IMR-90 (cell line): ENCODE data around the gene CDK6. TPM values are rescaled to one million over a fixed set of nuclear protein-coding genes. Genes with fewer than 3 reads are reported as not detected.

Experiments used
- ATAC-seq: fragments of 200-7000 bp; cut with Tn5 transposase; 2 replicates; pipeline ENCODE4 v1.9.1; 2020; ENCODE audit warnings: low read depth, mild to moderate bottlenecking, moderate library complexity
- BruUV-seq: library from RNA; stranded (reverse); fragments of 400-500 nt; replicated peaks from 2 replicates; lab custom pipeline; 2021; lab: Mats Ljungman, UMichigan
- CTCF ChIA-PET: fragments of 300-600 bp; formaldehyde crosslinking; extraction: SDS; loops from one replicate; lab custom pipeline; 2021; ENCODE audit warnings: antibody characterized with exemption; lab: Yijun Ruan, JAX
- POLR2A ChIA-PET: fragments of 300-600 bp; sonication (Branson Sonifier 250); formaldehyde crosslinking; loops from one replicate; lab custom pipeline; 2022; ENCODE audit warnings: antibody characterized with exemption; ENCODE audit not compliant: unreplicated experiment; lab: Charles Lee
- DNase-seq: peaks from one replicate; pipeline ENCODE4 v3.0.0; 2013
- H2AFZ ChIP-seq: replicated peaks from 2 replicates; pipeline ENCODE3; 2013; ENCODE audit warnings: low read length, mild to moderate bottlenecking; ENCODE audit not compliant: poor library complexity
- H2AK5ac ChIP-seq: 2 replicates; pipeline ENCODE4 v1.6.1; 2013; ENCODE audit warnings: low read depth, low read length, inconsistent platforms
- H2AK9ac ChIP-seq: replicated peaks from 2 replicates; pipeline ENCODE3; 2013; ENCODE audit warnings: mild to moderate bottlenecking, low read depth, low read length, moderate library complexity; ENCODE audit not compliant: poor library complexity
- H2BK120ac ChIP-seq: 2 replicates; pipeline ENCODE4 v1.6.1; 2013; ENCODE audit warnings: low read depth, low read length, inconsistent platforms
- H2BK15ac ChIP-seq: 3 replicates; pipeline ENCODE4 v1.6.1; 2013; ENCODE audit warnings: low read depth, low read length, inconsistent platforms
- H2BK20ac ChIP-seq: 2 replicates; pipeline ENCODE4 v1.6.1; 2013; ENCODE audit warnings: low read depth, mild to moderate bottlenecking, inconsistent platforms, low read length, moderate library complexity
- H2BK5ac ChIP-seq: 2 replicates; pipeline ENCODE4 v1.6.1; 2013; ENCODE audit warnings: mild to moderate bottlenecking, low read depth, low read length, inconsistent platforms; ENCODE audit not compliant: poor library complexity, severe bottlenecking
- H3K14ac ChIP-seq: replicated peaks from 2 replicates; pipeline ENCODE4 v1.6.1; 2013; ENCODE audit warnings: low read depth, low read length, inconsistent platforms
- H3K18ac ChIP-seq: 2 replicates; pipeline ENCODE4 v1.6.1; 2013; ENCODE audit warnings: low read depth, low read length, control low read depth
- H3K23ac ChIP-seq: 2 replicates; pipeline ENCODE4 v1.6.1; 2013; ENCODE audit warnings: low read depth, low read length, inconsistent platforms
- H3K27ac ChIP-seq: 2 replicates; pipeline ENCODE4 v1.5.1; 2013; ENCODE audit warnings: mild to moderate bottlenecking, control low read depth, low read length; ENCODE audit not compliant: insufficient read depth
- H3K27me3 ChIP-seq: 2 replicates; pipeline ENCODE4 v1.6.1; 2013; ENCODE audit warnings: low read length; ENCODE audit not compliant: control insufficient read depth, insufficient read depth
- H3K36me3 ChIP-seq: 2 replicates; pipeline ENCODE4 v1.6.1; 2013; ENCODE audit warnings: low read length, mixed read lengths; ENCODE audit not compliant: control insufficient read depth, insufficient read depth
- H3K4ac ChIP-seq: 2 replicates; pipeline ENCODE4 v1.6.1; 2013; ENCODE audit warnings: low read depth, low read length, inconsistent platforms
- H3K4me1 ChIP-seq: 2 replicates; pipeline ENCODE4 v1.6.1; 2013; ENCODE audit warnings: low read length, mixed read lengths; ENCODE audit not compliant: control insufficient read depth, insufficient read depth
- H3K4me2 ChIP-seq: 2 replicates; pipeline ENCODE4 v1.6.1; 2013; ENCODE audit warnings: low read depth, mild to moderate bottlenecking, control low read depth, low read length, moderate library complexity
- H3K4me3 ChIP-seq: 2 replicates; pipeline ENCODE4 v1.5.1; 2013; ENCODE audit warnings: low read depth, mild to moderate bottlenecking, control low read depth, low read length, moderate library complexity; ENCODE audit not compliant: insufficient read depth
- H3K56ac ChIP-seq: 2 replicates; pipeline ENCODE4 v1.6.1; 2013; ENCODE audit warnings: low read length, inconsistent platforms; ENCODE audit not compliant: insufficient read depth; ENCODE audit errors: extremely low read depth
- H3K79me1 ChIP-seq, 2 experiments: 2 replicates each; pipeline ENCODE4 v1.6.1; 2013; ENCODE audit warnings: low read length in 2 of 2, inconsistent platforms in 1 of 2, low read depth in 1 of 2
- H3K9ac ChIP-seq: 2 replicates; pipeline ENCODE4 v1.6.1; 2013; ENCODE audit warnings: low read depth, low read length, control low read depth
- H3K9me1 ChIP-seq: 2 replicates; pipeline ENCODE4 v1.6.1; 2013; ENCODE audit warnings: low read length, inconsistent platforms; ENCODE audit not compliant: insufficient read depth
- H3K9me3 ChIP-seq: 2 replicates; pipeline ENCODE4 v1.6.1; 2013; ENCODE audit warnings: low read length; ENCODE audit not compliant: control insufficient read depth, insufficient read depth
- H4K20me1 ChIP-seq: 2 replicates; pipeline ENCODE4 v1.6.1; 2013; ENCODE audit warnings: low read length, inconsistent platforms; ENCODE audit not compliant: insufficient read depth
- H4K5ac ChIP-seq: 2 replicates; pipeline ENCODE4 v1.6.1; 2013; ENCODE audit warnings: mild to moderate bottlenecking, low read depth, low read length, control low read depth
- H4K8ac ChIP-seq, 2 experiments: 2 replicates each; pipeline ENCODE4 v1.6.1; 2013; ENCODE audit warnings: low read depth in 2 of 2, low read length in 2 of 2, control low read depth in 1 of 2, inconsistent platforms in 1 of 2
- H4K91ac ChIP-seq: 2 replicates; pipeline ENCODE4 v1.6.1; 2013; ENCODE audit warnings: low read depth, low read length, inconsistent platforms; ENCODE audit not compliant: insufficient read depth
- BHLHE40 ChIP-seq: fragments of 150-350 bp; IDR thresholded peaks from 2 replicates; pipeline ENCODE4 v1.6.1; 2016; ENCODE audit warnings: mild to moderate bottlenecking, low read depth, low read length
- CEBPB ChIP-seq: IDR thresholded peaks from 2 replicates; pipeline ENCODE4 v1.6.1; 2012; ENCODE audit warnings: low read depth, low read length, improper control_type of control experiment
- CHD1 ChIP-seq: IDR thresholded peaks from 2 replicates; pipeline ENCODE4 v1.6.1; 2012; ENCODE audit warnings: low read depth, low read length, improper control_type of control experiment
- FOS ChIP-seq: fragments of 150-350 bp; IDR thresholded peaks from 2 replicates; pipeline ENCODE4 v1.6.1; 2016; ENCODE audit warnings: low read depth, low read length
- MAFK ChIP-seq: IDR thresholded peaks from 2 replicates; pipeline ENCODE4 v1.6.1; 2012; ENCODE audit warnings: low read depth, low read length, improper control_type of control experiment
- MAZ ChIP-seq: IDR thresholded peaks from 2 replicates; pipeline ENCODE4 v1.6.1; 2012; ENCODE audit warnings: low read depth, mild to moderate bottlenecking, low read length, improper control_type of control experiment, moderate library complexity, borderline replicate concordance
- MXI1 ChIP-seq: IDR thresholded peaks from 2 replicates; pipeline ENCODE4 v1.6.1; 2012; ENCODE audit warnings: low read depth, mild to moderate bottlenecking, low read length, moderate library complexity, borderline replicate concordance
- NFE2L2 ChIP-seq: fragments of 150-350 bp; IDR thresholded peaks from 2 replicates; pipeline ENCODE4 v1.6.1; 2016; ENCODE audit warnings: low read depth, mild to moderate bottlenecking, low read length
- POLR2A ChIP-seq: IDR thresholded peaks from 2 replicates; pipeline ENCODE4 v1.6.1; 2012; ENCODE audit warnings: mild to moderate bottlenecking, low read depth, low read length
- RAD21 ChIP-seq: IDR thresholded peaks from 2 replicates; pipeline ENCODE4 v1.6.1; 2012; ENCODE audit warnings: low read length, improper control_type of control experiment
- RCOR1 ChIP-seq: IDR thresholded peaks from 2 replicates; pipeline ENCODE4 v1.6.1; 2012; ENCODE audit warnings: mild to moderate bottlenecking, low read length, improper control_type of control experiment; ENCODE audit not compliant: insufficient replicate concordance
- RFX5 ChIP-seq: IDR thresholded peaks from 2 replicates; pipeline ENCODE4 v1.8.0; 2012; ENCODE audit warnings: low read depth, mild to moderate bottlenecking, low read length, moderate library complexity
- SMC3 ChIP-seq: fragments of 150-350 bp; IDR thresholded peaks from 2 replicates; pipeline ENCODE4 v1.6.1; 2016; ENCODE audit warnings: low read depth, mild to moderate bottlenecking, antibody characterized with exemption, low read length, moderate library complexity
- dilution Hi-C: fragments of 300-500 bp; cut with HindIII; formaldehyde crosslinking; loops from one replicate; pipeline ENCODE4 v1.14.3; 2018; ENCODE audit warnings: low sequenced_read_pairs; ENCODE audit not compliant: unreplicated experiment
- in situ Hi-C: fragments of 300-500 bp; cut with MboI; formaldehyde crosslinking; loops from 3 replicates; pipeline ENCODE4 v1.14.3; 2019; ENCODE audit warnings: low sequenced_read_pairs, inconsistent platforms, mixed read lengths
- intact Hi-C: fragments of 100-400 bp; cut with micrococcal nuclease; formaldehyde crosslinking; loops from 2 replicates; pipeline ENCODE4 v1.10.0; 2022
- polyA plus RNA-seq, 3 experiments: library from polyadenylated mRNA; depleted of rRNA; stranded (reverse); fragments of >200 nt; gene quantifications; 2 replicates each; pipeline ENCODE4 v1.2.3, GENCODE V29; 2012; ENCODE audit warnings: low replicate concordance in 1 of 3
- total RNA-seq: library from RNA; depleted of rRNA; stranded (reverse); fragments of >200 nt; gene quantifications from 2 replicates; pipeline ENCODE4 v1.2.3, GENCODE V29; 2012
- TF ChIP-seq, protein P1 (sequence below): fragments of 150-350 bp; IDR thresholded peaks from 2 replicates; pipeline ENCODE4 v1.6.1; 2017; ENCODE audit warnings: mild to moderate bottlenecking, antibody characterized with exemption, low read length, low read depth
- TF ChIP-seq, protein P2 (sequence below): conservative IDR thresholded peaks from 2 replicates; pipeline ENCODE4 v1.5.1; 2012; ENCODE audit warnings: mild to moderate bottlenecking, low read depth, low read length, improper control_type of control experiment
- TF ChIP-seq, protein P3 (sequence below): fragments of 150-350 bp; IDR thresholded peaks from 2 replicates; pipeline ENCODE4 v1.6.1; 2016; ENCODE audit warnings: low read depth, mild to moderate bottlenecking, low read length, moderate library complexity, borderline replicate concordance

The CDK6 gene
- total and polyA plus RNA-seq, 2 of the 4 experiments (the other 2 are of a cell fraction) = 21.5 to 195 TPM

DNA sequence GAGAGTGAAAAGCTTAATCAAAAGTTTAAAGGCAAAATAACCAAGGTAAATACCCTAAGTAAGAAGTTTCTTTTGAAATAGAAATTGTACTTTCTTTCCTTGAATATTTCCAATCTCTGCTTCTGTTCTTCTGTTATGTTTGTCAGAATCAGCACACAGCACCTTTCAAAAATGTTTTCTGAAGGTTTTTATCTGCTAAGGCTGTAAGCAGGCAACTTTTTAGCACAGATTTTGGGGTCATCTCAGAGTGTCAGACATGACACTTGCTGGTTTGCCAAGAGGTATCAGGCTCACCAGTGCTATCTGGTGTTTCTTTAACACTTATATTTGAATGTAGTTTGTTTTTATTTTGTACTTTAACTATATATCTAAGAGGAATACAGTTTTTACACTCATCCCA lies 94.2 kb downstream of the CDK6 start:
- H3K36me3 ChIP-seq = no peaks in the 10 kb centered on the region; the same call in 1 of the 2 replicates
- H3K56ac ChIP-seq = peak overlapping the region; percentile 43; the same call in 1 of the 2 replicates
- no TSS peak for BruUV-seq
- H3K4ac ChIP-seq = peak overlapping the region; percentile 64; the same call in 1 of the 2 replicates
- intact Hi-C loops = no loop called here
- H3K27ac ChIP-seq = 0 out of 2 replicates have a peak overlapping the region, but pooled peaks have one; percentile 16
- peak overlapping the region; percentile 65; the same call in 1 of the 2 replicates for H4K5ac ChIP-seq
- H2AK5ac ChIP-seq = peak overlapping the region; percentile 67; the same call in 1 of the 2 replicates
- dilution Hi-C loops = no loop called here
- H4K20me1 ChIP-seq = peaks cover 6% of the 10 kb centered on the region
- H2BK20ac ChIP-seq = peak overlapping the region; percentile 58; the same call in 1 of the 2 replicates
- no peak overlapping the region for H3K4me3 ChIP-seq
- H4K91ac ChIP-seq = peak overlapping the region; percentile 83
- no peaks in the 10 kb centered on the region for H3K27me3 ChIP-seq
- peaks cover 16% of the 10 kb centered on the region for H3K4me1 ChIP-seq
- CTCF ChIA-PET = interaction anchor here (0.8 kb wide), 1 partner anchor 789 kb away, joined by 3 read pairs; no protein-coding TSS in a partner anchor
- H2AFZ ChIP-seq = no peak overlapping the region
- H3K23ac ChIP-seq = peak overlapping the region; percentile 89
- H2BK15ac ChIP-seq = peak overlapping the region; percentile 70; the same call in 1 of the 3 replicates
- H3K79me1 ChIP-seq = peaks cover 9 to 65% of the 10 kb centered on the region in 2 experiments
- peak overlapping the region; percentile 80 for H2BK5ac ChIP-seq
- H2BK120ac ChIP-seq = peak overlapping the region; percentile 76; the same call in 1 of the 2 replicates
- H3K9me3 ChIP-seq = no peaks in the 10 kb centered on the region
- ATAC-seq (no peak), DNase-seq (no peak)
- H3K18ac ChIP-seq = peak overlapping the region; percentile 93; the same call in 1 of the 2 replicates
- H4K8ac ChIP-seq = peak overlapping the region in 1 of 2 experiments; percentile 66; a peak in 3 of 4 replicates
- H3K4me2 ChIP-seq = peak overlapping the region; percentile 28; the same call in 1 of the 2 replicates
- TF ChIP-seq RFX5 (no peak), RAD21 (no peak), FOS (no peak), CEBPB (no peak), RCOR1 (no peak), CHD1 (no peak), MAFK (no peak), POLR2A (no peak), SMC3 (no peak), MXI1 (no peak), BHLHE40 (no peak), NFE2L2 (no peak), MAZ (no peak)
- TF ChIP-seq, protein P1, sequence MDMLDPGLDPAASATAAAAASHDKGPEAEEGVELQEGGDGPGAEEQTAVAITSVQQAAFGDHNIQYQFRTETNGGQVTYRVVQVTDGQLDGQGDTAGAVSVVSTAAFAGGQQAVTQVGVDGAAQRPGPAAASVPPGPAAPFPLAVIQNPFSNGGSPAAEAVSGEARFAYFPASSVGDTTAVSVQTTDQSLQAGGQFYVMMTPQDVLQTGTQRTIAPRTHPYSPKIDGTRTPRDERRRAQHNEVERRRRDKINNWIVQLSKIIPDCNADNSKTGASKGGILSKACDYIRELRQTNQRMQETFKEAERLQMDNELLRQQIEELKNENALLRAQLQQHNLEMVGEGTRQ = no peak
- TF ChIP-seq, protein P2, sequence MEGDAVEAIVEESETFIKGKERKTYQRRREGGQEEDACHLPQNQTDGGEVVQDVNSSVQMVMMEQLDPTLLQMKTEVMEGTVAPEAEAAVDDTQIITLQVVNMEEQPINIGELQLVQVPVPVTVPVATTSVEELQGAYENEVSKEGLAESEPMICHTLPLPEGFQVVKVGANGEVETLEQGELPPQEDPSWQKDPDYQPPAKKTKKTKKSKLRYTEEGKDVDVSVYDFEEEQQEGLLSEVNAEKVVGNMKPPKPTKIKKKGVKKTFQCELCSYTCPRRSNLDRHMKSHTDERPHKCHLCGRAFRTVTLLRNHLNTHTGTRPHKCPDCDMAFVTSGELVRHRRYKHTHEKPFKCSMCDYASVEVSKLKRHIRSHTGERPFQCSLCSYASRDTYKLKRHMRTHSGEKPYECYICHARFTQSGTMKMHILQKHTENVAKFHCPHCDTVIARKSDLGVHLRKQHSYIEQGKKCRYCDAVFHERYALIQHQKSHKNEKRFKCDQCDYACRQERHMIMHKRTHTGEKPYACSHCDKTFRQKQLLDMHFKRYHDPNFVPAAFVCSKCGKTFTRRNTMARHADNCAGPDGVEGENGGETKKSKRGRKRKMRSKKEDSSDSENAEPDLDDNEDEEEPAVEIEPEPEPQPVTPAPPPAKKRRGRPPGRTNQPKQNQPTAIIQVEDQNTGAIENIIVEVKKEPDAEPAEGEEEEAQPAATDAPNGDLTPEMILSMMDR = no peak
- TF ChIP-seq, protein P3, sequence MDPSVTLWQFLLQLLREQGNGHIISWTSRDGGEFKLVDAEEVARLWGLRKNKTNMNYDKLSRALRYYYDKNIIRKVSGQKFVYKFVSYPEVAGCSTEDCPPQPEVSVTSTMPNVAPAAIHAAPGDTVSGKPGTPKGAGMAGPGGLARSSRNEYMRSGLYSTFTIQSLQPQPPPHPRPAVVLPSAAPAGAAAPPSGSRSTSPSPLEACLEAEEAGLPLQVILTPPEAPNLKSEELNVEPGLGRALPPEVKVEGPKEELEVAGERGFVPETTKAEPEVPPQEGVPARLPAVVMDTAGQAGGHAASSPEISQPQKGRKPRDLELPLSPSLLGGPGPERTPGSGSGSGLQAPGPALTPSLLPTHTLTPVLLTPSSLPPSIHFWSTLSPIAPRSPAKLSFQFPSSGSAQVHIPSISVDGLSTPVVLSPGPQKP = no peak
- POLR2A ChIA-PET = no interaction called here
- in situ Hi-C loops = no loop called here
- 0 out of 2 replicates have a peak overlapping the region, but pooled peaks have one; percentile 66 for H3K9ac ChIP-seq
- H3K9me1 ChIP-seq = peaks cover 17% of the 10 kb centered on the region
- no peak overlapping the region for H2AK9ac ChIP-seq
- peak overlapping the region; percentile 75 for H3K14ac ChIP-seq
